ENCODE measurements around the gene ANGPTL8.

The ANGPTL8 gene

DNA sequence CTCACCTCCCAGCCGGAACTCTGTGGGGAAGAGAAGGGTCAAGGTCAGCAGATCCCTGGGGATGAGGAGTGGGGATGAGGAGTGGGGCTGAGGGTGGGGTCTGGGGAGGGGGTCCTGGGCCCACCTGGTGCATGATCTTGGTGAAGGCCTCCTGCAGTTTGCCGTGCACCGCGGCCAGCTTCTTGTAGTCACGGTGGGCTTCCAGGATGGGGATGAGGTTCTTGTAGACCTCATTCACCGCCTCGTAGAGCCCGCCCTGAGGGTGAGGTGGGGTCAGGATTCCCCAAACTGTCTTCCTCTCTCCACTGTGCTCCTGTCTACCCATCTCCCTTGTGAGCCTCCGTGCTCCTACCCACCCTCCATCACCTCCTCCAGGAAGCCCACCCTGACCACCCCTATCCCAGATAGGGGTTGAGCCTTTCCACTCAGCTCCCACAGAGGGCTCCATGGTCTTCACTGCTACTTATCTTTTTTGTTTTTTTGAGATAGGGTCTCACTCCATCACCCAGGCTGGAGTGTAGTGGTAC lies 35.3 kb upstream of the ANGPTL8 start:
- no peak for DNase-seq

DNA sequence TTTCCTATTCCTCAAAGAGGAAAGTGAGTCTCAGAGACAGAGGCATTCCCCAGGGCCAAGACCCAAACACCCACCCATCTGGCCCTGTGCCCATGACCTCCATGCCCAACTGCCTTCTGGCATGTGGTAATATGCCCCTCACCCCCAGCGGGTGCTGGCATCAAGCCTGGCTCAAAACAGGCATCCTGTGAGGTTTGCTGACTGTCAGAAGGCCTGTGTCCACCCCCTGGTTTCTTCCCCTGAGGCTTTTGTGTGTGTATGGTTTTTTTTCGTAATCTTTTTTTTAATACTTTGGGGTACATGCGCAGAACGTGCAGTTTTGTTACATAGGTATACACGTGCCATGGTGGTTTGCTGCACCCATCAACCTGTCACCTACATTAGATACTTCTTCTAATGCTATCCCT lies 34.5 kb upstream of the ANGPTL8 start:
- DNase-seq, result no peak

DNA sequence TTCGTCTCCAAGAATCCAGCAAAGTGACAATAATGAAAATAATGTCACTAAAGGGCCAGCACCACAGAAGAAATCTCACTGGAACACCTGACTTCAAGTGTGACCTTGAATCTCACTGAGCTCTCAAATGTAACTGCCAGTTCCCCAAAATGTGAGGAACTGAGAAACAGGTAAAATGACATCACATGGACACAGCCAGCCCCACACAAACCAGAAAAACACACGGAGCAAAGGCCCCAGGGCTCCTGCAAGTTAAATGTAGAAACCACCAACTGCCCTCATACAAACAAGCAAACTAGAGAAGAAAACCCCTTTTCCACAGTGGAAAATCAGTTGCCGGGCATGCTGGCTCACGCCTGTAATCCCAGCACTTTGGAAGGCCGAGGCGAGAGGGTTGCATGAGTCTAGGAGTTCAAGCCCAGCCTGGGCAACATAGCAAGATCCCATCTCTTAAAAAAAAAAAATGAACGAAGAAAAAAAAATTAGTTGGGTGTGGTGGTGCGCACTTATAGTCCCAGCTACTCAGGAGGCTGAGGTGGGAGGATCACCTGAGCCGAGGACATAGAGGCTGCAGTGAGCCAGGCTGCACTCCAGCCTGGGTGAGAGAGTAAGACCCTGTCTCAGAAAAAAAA lies 33.4 kb upstream of the ANGPTL8 start:
- DNase-seq, result no peak

DNA sequence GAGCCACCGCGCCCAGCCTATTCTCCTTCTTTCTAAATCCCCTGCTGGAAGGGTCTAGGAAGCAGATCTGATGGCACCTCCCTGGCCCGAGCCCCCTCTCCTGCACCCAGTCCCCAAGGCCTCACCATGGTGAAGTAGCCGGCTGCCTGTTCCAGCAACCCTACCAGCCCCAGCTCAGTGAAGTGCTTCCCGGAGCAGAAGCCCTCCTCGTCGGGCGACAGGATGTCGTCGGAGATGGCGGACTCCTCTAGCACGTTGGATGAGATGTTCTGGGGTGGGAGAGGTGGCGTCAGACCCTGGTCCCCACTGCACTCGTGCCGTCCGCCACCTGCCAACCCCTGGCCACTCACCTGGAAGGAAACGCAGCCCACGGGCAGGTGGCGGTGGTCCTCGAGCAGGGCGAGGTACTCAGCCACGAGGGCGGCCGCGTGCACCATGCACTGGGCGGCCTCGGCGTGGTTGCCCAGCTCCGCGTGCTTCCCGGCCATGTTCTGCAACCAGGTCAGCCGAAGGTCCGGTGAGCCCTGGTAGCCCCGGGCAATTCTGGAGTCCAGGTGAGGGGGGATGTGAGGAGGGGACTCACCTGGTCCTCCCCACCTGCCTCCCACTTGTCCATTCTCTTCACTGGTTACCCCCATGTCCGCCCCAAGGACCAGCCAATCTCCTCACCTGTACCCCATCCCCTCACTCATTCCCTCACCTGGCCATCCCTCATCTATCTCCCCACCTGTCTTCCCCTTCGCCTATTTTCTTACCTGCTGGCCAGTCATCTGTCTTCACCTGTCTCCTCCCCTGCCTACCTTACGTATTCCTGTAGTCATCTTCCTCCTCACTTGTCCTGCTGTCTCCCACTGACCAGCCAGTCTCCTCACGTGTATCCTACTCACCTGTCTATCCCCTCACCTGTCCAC lies 30.6 kb upstream of the ANGPTL8 start:
- no peak for DNase-seq

DNA sequence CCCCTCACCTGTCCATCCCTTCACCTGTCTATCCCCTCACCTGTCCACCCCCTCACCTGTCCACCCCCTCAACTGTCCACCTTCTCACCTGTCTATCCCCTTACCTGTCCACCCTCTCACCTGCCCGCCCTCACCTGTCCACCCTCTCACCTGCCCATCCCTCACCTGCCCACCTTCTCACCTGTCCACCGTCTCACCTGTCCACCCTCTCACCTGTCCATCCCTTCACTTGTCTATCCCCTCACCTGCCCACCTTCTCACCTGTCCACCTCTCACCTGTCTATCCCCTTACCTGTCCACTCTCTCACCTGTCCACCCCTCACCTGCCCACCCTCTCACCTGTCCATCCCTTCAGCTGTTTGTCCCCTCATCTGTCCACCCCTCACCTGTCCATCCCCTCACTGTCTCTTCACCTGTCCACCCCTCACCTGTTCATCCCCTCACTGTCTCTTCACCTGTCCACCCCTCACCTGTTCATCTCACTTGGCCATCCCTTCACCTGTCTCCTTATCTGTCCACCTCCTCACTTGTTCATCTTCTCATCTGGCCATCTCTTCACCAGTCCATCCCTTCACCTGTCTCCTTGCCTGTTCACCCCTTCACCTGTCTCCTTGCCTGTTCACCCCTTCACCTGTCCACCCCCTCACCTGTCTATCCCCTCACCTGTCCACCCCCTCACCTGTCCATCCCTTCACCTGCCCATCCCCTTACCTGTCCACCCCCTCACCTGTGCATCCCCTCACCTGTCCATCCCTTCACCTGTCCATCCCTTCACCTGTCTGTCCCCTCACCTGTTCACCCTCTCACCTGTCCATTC lies 29.4 kb upstream of the ANGPTL8 start:
- DNase-seq, result no peak

DNA sequence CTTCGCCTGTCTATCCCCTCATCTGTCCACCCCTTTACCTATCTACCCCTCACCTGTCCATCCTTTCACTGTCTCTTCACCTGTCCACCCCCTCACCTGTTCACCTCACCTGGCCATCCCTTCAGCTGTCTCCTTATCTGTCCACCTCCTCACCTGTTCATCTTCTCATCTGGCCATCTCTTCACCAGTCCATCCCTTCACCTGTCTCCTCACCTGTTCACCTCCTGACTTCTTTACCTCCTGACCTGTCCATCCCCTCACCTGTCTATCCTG lies 28.8 kb upstream of the ANGPTL8 start:
- no peak for DNase-seq

DNA sequence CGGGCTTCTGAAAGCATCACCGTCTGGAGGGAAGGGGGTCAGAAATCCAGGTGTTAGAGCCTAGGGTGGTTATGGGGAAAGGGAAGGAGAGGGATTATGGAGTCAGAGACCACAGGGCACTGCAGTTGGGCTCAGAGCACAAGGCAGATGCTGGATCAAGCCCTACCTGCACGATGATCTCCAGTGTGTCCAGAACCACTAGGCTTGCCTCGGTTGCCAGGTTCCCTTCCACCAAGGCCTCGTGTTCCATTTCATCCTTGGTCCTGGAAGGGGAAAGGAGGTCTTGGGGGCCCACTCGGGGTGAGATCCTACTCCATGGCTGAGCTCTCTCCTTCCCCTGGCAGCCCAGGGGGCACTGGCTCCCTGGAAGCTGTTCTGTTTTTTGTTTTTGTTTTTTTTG lies 25.0 kb upstream of the ANGPTL8 start:
- DNase-seq, result no peak

DNA sequence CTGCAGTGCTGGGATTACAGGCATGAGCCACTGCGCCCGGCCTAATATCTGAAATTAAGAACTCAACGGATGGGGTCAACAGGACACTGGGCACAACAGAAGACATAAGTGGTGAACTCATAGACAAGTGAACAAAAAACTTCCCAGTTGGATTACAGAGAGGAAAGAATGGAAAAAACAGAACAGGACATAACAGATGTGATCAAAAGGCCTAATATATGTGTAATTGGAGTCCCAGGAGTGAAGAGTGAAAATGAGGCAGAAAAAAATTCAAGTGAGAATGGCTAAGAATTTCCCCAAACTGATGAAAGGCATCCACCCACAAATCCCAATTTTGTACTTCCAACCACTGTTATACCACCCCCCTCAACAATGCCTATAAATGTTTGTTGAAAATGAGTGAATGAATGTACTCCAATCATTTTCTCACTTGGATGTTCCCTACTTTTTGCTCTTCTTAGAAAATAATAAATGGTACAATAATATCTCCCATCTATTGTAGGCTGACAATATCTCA lies 18.3 kb upstream of the ANGPTL8 start:
- DNase-seq, result no peak

DNA sequence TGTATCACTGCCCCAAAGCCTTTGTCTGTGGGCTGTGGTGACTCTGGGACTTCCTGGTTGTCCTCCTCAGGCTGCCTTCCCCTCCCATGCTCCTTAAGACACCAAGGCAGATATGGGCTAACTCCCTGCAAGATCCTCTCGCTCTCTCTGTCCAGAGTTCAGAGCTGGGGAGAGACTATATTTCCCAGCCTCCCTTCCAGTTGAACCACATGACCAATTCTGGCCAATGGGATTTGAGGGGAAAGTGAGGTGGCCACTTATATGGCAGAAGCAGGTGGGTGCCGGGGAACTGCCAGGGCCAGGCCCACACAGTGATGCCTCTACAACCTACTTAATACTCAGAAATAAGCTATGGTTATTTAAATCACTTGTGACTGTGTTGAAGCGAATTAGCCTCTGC lies 16.2 kb upstream of the ANGPTL8 start:
- no peak for DNase-seq

DNA sequence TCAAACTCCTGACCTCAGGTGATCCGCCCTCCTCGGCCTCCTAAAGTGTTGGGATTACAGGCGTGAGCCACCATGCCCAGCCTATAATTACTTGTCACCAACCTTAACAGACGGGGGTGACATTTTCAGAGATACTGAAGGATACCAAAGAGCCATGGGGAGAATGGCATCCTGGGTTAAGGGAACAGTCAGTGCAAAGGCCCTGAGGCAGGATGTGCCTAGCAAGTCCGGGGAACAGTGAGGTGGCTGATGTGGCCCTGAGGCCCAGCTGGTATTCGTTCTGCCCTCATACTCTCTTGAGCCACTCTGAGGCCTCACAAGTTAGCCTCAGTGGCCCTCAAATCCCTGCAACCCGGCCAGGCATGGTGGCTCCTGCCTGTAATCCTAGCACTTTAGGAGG lies 15.0 kb upstream of the ANGPTL8 start:
- DNase-seq, result no peak

DNA sequence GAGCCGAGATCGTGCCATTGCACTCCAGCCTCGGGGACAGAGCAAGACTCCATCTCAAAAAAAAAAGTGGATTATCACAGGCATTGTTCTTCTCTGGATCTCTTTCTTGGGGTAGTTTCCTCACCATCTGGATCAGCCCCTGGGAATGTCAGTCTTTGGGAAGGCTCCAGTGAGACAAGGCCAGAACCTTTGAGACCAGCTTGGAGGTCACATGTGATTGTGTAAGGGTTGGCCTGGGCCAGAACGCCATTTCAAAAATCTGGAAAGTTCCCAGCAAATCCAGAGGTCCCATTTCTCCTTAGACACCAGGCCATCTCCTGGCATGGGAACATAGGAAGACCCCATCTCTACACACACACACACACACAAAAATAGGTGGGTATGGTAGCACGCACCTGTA lies 14.2 kb upstream of the ANGPTL8 start:
- DNase-seq, result no peak

DNA sequence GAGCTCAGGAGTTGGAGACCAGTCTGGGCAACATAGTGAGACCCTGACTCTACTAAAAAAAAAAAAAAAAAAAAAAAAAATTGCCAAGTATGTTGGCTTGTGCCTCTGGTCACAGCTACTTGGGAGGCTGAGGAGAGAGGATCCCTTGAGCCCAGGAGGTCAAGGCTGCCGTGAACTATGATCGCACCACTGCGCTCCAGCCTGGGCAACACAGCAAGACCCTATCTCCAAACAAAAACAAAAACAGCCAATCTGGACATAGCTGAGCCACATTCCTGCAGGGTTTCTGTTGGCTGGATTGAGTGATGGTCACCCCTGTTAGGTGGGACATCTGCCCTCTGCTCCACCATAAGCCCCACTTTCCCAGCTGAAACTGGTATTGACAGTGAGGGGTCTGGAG lies 13.6 kb upstream of the ANGPTL8 start:
- no peak for DNase-seq

DNA sequence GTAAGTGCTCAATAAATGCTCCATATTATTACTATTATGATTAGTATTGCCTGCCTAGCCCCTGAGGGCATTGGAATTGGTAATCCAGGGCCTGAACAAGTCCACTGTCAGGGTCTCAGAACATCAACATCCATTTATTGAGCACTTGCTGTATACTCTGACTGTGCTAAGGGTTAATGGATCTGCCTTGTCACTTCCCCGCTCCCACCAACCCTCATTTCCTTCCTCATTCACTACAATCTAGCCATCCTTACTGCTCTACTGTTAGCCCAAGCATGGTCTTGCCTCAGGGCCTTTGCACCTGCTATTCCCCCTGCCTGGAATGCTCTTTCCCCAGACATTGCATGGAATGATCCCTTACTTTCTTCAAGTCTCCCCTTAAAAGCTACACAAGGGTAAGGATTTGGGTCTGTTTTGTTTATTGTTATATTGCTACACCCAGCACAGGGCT lies 12.7 kb upstream of the ANGPTL8 start:
- DNase-seq, result no peak

DNA sequence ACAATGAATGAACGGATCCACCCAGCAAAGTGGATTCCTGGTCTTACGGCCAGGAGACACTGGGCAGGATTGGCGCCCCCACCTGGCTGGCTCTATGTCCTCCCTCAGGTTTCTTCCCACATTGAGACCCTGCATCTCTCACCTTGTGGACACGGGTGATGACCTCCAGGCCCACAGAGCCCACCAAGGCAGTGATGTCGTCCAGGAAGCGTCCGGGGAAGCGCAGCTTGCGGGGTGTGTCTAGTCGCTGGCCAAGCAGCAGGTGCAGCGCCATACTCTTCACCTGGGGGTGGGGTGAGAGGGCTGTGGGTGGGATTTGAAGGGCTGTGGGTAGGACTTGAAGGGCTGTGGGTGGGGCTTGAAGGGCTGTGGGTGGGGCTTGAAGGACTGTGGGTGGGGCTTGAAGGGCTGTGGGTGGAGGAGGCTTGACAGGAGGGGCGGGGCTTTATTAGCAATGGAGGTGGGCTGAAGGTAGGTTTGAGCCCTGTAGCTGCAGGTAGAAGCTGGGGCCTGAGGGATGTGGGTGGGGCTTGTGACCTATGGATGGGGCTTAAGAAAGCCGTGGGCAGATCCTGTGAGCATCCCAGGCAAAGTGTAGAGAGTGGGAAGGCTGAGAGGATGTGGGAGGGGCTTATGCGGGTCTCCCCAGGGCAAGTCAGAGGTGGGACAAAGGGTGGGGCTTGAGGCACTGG lies 12.1 kb upstream of the ANGPTL8 start:
- DNase-seq, result no peak

DNA sequence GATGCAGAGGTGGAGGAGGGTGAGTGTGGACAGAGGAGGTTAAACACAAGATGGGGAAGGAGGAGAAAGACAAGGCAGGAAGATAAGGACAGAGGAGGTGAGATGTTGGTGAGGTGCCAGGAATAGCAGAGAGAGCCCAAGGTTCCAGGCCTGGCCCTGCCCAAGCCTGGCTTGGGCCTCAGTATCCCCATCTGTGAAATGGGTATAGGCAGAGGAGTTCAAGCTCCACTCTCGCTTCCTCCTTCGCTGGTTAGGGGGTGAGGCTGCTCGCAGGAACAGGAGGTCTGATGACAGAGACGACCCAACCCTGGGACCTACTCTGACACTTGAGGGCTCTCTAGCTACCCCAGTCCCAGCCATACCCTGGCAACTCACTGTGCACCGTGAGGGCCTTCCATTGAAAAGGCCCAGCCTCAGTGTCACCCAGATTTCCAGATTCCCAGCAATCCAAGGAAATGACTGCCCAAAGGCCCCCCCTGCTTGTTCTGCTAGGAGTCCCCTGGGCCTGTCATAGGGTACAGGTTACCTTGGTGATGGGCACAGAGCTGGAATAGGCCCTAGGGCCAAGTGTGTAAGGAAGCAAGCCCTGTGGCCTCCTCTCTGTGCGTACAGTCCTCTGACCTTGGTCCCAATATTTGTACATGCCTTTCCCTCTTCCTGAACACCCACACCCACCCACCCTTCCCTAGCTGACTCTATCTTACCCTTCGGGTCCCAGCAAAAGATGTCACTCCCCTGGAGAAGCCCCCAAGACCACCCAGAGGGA lies 8.6 kb upstream of the ANGPTL8 start:
- DNase-seq, result no peak

DNA sequence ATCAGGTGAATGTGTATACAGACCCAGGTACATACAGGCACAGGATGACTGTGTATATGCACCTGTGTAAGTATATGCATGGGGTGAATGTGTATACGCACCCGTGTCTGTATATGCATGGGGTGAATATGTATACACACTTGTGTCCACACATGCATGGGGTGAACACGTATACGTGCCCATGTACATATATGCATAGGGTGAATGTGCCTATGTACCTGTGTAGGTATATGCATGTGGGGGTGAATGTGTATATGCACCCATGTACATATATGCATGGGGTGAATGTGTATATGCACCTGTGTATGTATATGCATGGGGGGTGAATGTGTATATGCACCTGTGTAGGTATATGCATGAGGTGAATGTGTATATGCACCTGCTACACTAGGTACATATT lies 6.9 kb upstream of the ANGPTL8 start:
- DNase-seq, result no peak

DNA sequence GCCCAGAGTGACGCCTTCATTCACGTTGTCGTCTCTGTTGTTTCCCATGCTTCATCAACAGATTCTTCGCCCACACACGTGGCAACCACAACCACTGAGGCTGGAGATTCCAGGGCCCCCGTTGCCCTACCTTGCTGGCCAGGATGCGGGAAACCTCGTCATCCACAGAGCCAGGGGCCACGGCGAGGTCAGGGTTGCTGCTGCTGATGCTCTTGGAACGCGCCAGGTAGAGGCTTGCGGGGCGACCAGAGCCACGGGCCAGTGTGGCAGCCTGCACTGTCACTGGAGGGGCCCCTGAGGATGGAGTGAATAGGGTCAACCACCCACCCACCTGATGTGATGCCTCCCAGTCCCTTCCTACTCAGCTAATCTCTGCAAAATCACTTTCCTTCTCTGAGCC lies 6.3 kb upstream of the ANGPTL8 start:
- DNase-seq, result no peak

DNA sequence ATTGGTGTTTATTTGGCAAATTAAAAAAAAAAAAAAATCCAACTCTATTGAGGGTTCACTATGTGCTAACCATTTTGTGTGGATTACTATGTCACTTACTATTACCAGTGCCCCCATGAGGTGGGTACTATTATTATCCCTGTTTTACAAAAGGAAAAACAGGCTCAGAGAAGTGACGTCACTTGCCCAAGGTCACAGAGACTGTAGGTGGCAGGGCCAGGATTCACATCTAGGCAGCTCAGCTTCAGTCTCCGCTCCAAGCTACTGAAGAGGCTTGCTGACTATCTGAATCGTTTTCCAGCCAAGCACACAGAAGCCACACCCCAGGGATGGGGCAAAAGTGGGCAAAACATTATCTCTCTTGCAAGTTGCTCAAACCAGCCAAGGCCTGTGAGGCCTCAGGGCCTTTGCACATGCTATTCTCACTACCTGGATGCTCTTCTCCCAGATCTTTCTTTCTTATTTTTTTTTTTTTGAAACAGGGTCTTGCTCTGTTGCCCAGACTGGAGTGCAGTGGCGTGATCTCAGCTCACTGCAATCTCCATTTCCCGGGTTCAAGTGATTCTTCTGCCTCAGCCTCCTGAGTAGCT lies 4.8 kb upstream of the ANGPTL8 start:
- DNase-seq, result no peak

DNA sequence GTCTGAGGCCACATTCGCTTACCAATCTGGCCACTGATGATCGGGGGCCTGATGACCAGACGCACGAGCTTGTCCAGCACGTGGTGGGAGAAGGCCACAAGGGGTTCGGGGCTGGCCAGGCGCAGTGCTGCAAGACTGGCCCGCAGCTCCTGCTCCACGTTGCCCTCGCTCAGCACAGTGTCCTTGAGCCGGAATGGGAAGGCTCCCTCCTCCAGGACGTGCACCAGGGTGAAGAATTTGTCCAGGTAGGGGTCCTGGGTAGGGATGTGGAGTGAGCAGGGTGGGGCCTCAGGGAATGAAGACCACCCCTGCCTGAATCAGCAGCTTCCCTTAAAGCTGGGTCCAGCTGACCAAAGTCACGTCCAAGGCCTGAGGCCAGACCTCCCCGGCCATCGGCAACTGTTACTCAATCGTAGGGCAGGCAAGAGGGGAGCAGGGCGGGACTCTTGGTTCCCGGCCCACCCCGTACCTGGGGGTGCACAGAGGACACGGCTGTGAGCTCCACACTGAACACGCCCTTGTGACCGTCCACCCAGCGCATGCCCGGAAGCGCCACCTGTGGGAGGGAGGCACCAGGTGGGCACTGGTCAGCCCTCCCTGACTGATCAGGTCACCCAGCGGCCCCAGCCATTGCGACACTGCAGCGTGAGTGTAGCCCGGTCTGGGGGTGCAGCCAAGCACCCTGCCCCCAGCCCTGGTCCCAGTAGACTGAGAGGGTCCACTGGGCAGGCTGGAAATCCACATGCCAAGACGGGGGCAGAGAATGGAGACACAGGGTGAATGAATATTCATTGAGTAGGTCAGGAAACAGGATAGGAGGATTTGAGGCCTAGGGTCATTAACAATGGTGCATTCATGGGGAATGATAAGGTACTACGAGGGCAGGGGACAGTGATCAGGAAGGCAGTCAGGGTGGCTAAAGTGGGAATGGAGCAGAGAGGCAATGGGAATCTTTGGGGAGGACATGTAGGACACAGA lies 2.8 kb upstream of the ANGPTL8 start:
- no peak for DNase-seq

DNA sequence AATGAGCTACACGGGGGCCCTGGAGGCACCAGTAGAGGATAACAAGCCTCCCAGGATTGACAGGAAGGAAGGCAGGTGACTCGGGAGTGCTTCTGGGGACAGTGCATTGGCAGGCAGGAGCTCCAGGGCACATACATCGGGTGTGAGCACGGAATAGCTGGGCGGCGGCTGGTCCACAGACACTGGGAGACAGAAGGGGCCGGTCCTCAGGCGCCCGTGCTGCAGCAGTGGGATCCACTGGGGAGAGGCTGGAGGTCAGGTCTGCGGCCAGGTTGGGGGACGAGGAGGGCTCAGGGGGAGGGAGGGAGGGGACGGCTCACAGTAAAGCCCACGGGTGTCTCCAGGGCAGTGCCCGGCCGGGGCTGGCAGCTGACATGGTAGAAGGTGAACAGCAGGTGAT lies 2.1 kb upstream of the ANGPTL8 start:
- DNase-seq, result no peak
